NT2/D1 (cell line): ENCODE measurements around the gene ZNF416.

Source experiments
- SUZ12 ChIP-seq: IDR thresholded peaks from 2 replicates; pipeline ENCODE4 v1.6.1; 2011; ENCODE audit not compliant: insufficient read length, insufficient read depth; ENCODE audit errors: extremely low read depth
- ZNF274 ChIP-seq: IDR thresholded peaks from 2 replicates; pipeline ENCODE4 v1.6.1; 2011; ENCODE audit warnings: mild to moderate bottlenecking, low read depth, low read length

DNA sequence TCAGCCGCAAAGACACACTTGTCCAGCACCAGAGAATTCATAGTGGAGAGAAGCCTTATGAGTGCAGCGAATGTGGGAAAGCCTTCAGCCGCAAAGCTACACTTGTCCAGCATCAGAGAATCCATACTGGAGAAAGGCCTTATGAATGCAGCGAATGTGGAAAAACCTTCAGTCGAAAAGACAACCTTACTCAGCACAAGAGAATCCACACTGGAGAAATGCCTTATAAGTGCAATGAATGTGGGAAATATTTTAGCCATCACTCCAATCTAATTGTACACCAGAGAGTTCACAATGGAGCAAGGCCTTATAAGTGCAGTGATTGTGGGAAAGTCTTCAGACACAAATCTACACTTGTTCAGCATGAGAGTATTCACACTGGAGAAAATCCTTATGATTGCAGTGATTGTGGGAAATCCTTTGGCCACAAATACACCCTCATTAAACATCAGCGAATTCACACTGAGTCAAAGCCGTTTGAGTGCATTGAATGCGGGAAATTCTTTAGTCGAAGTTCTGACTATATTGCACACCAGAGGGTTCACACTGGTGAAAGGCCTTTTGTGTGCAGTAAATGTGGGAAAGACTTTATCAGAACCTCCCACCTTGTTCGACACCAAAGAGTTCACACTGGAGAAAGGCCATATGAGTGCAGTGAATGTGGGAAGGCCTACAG, 42.1 kb upstream of the ZNF416 start:
- peak; percentile 64 for TF ChIP-seq ZNF274
- no peak for TF ChIP-seq SUZ12
